Mesothelial cell of epicardium (in vitro differentiated cells): ENCODE data around the gene C6orf89. TPM values are rescaled to one million over a fixed set of nuclear protein-coding genes. Genes with fewer than 3 reads are reported as not detected.

Source experiments
- DNase-seq, 2 experiments: peaks; one replicate each; pipeline ENCODE4 v3.0.0; 2021; ENCODE audit warnings: low spot score in 2 of 2; ENCODE audit not compliant: unreplicated experiment in 2 of 2
- H3K27ac Mint-ChIP-seq: 2 replicates; pipeline ENCODE4 v1.8.0; 2021; ENCODE audit warnings: mixed read lengths
- H3K27me3 Mint-ChIP-seq: 2 replicates; pipeline ENCODE4 v1.8.0; 2021; ENCODE audit warnings: low read depth, mixed read lengths
- H3K36me3 Mint-ChIP-seq: 2 replicates; pipeline ENCODE4 v1.8.0; 2021; ENCODE audit warnings: mixed read lengths
- H3K4me1 Mint-ChIP-seq: 2 replicates; pipeline ENCODE4 v1.8.0; 2021; ENCODE audit warnings: mixed read lengths
- H3K4me3 Mint-ChIP-seq: 2 replicates; pipeline ENCODE4 v1.8.0; 2021; ENCODE audit warnings: mild to moderate bottlenecking, moderate library complexity, mixed read lengths
- H3K9me3 Mint-ChIP-seq: 2 replicates; pipeline ENCODE4 v1.8.0; 2021; ENCODE audit warnings: mixed read lengths
- CTCF ChIP-seq: fragments of 200-600 bp; sonication (generic); IDR thresholded peaks from one replicate; pipeline ENCODE4 v1.5.0; 2021; ENCODE audit warnings: antibody characterized with exemption; ENCODE audit not compliant: unreplicated experiment
- total RNA-seq: library from RNA; stranded (reverse); gene quantifications from 3 replicates; pipeline ENCODE4 v1.2.1, GENCODE V29; 2021

The C6orf89 gene
- total RNA-seq, 1 donor from 2014 or later: 39.7 TPM

GRCh38 chr6:36850021-36850420 lies 35.7 kb upstream of the C6orf89 start:
- Mint-ChIP-seq H3K27ac (no peak overlapping the region), H3K4me3 (no peak overlapping the region)

GRCh38 chr6:36851149-36851614 lies 34.6 kb upstream of the C6orf89 start:
- no peak for DNase-seq
- Mint-ChIP-seq H3K27ac (no peak overlapping the region), H3K4me1 (peaks cover 27% of the 10 kb centered on the region), H3K4me3 (no peak overlapping the region), H3K9me3 (peaks cover 4% of the 10 kb centered on the region), H3K36me3 (peaks cover 30% of the 10 kb centered on the region), H3K27me3 (peaks cover 6% of the 10 kb centered on the region)
- TF ChIP-seq CTCF: peak; percentile 87

More at GRCh38 chr6:36850021-36850420, 35.7 kb upstream of the C6orf89 start:
- Mint-ChIP-seq H3K27me3 (peaks cover 15% of the 10 kb centered on the region), H3K4me1 (peaks cover 27% of the 10 kb centered on the region), H3K9me3 (peaks cover 4% of the 10 kb centered on the region), H3K36me3 (peaks cover 26% of the 10 kb centered on the region)
- no peak for TF ChIP-seq CTCF
- DNase-seq: no peak

- Mint-ChIP-seq H3K27me3 (peaks cover 6% of the 10 kb centered on the region), H3K4me3 (no peak overlapping the region), H3K36me3 (peaks cover 34% of the 10 kb centered on the region), H3K4me1 (peaks cover 27% of the 10 kb centered on the region), H3K27ac (peak overlapping the region; percentile 62), H3K9me3 (peaks cover 4% of the 10 kb centered on the region)
- no peak for TF ChIP-seq CTCF
- DNase-seq: no peak
Measured at GRCh38 chr6:36851626-36852025, 34.1 kb upstream of the C6orf89 start.

GRCh38 chr6:36852481-36853147 lies 33.1 kb upstream of the C6orf89 start:
- Mint-ChIP-seq H3K27me3 (peaks cover 6% of the 10 kb centered on the region), H3K4me1 (peaks cover 26% of the 10 kb centered on the region), H3K27ac (no peak overlapping the region), H3K36me3 (peaks cover 39% of the 10 kb centered on the region), H3K9me3 (peaks cover 4% of the 10 kb centered on the region), H3K4me3 (no peak overlapping the region)
- no peak for TF ChIP-seq CTCF
- DNase-seq: no peak

GRCh38 chr6:36853325-36853724 lies 32.4 kb upstream of the C6orf89 start:
- Mint-ChIP-seq H3K4me1 (peaks cover 20% of the 10 kb centered on the region), H3K36me3 (peaks cover 42% of the 10 kb centered on the region), H3K27me3 (peaks cover 3% of the 10 kb centered on the region), H3K4me3 (no peak overlapping the region), H3K9me3 (peaks cover 4% of the 10 kb centered on the region), H3K27ac (peak overlapping the region; percentile 61)
- TF ChIP-seq CTCF: no peak
- no peak for DNase-seq
